GM18909 (cell line): ENCODE measurements around the gene BID.
A peak's percentile ranks its signal among the peaks of the same experiment; 100 is the strongest.
"Not testable (repeated sequence)": the region's sequence is repeated elsewhere in the genome, so short reads cannot be mapped to it uniquely, and the experiment has no call there.

Source experiments
- ATAC-seq: cut with Tn5 transposase; IDR thresholded peaks from one replicate; pipeline ENCODE4 v1.9.1; 2021; ENCODE audit warnings: mild to moderate bottlenecking; ENCODE audit not compliant: unreplicated experiment, poor library complexity

The BID gene

GRCh38 chr22:17772958-17773605 lies 1.2 kb downstream of the BID start:
- ATAC-seq = no peak

GRCh38 chr22:17772249-17772957 lies 1.9 kb downstream of the BID start:
- ATAC-seq = no peak

GRCh38 chr22:17770180-17771077 lies 3.8 kb downstream of the BID start:
- no peak for ATAC-seq

- ATAC-seq = no peak
These were observed 4.6 kb downstream of the BID start for GRCh38 chr22:17769716-17770082.

GRCh38 chr22:17769013-17769715 lies 5.1 kb downstream of the BID start:
- no peak for ATAC-seq

- peak; percentile 85 for ATAC-seq
These were observed 6.8 kb downstream of the BID start for GRCh38 chr22:17767233-17768065.

- not testable (repeated sequence) for ATAC-seq
These were observed 9.4 kb downstream of the BID start for GRCh38 chr22:17764852-17765251.

- ATAC-seq = no peak
These were observed 10.2 kb downstream of the BID start for GRCh38 chr22:17764036-17764435.

- ATAC-seq = not testable (repeated sequence)
These were observed 10.8 kb downstream of the BID start for GRCh38 chr22:17763442-17763841.

- ATAC-seq = no peak
These were observed 13.2 kb downstream of the BID start for GRCh38 chr22:17761138-17761488.

GRCh38 chr22:17754233-17754925 lies 19.9 kb downstream of the BID start:
- no peak for ATAC-seq

- ATAC-seq = no peak
These were observed 20.8 kb downstream of the BID start for GRCh38 chr22:17753401-17753989.

GRCh38 chr22:17751596-17751995 lies 22.7 kb downstream of the BID start:
- ATAC-seq = no peak

GRCh38 chr22:17749605-17750395 lies 24.5 kb downstream of the BID start:
- ATAC-seq = no peak

GRCh38 chr22:17748555-17749353 lies 25.5 kb downstream of the BID start:
- ATAC-seq = no peak

- no peak for ATAC-seq
These were observed 27.4 kb downstream of the BID start for GRCh38 chr22:17746916-17747315.

GRCh38 chr22:17744430-17744829 lies 29.8 kb downstream of the BID start:
- no peak for ATAC-seq
